ENCODE data around the gene BRD4. TPM values are rescaled to one million over a fixed set of nuclear protein-coding genes. Genes with fewer than 3 reads are reported as not detected.

BRD4 gene
- total RNA-seq, 4 donors from 2014 or later, result 51.0 to 148 (median 77.5) TPM

- no peak for TF ChIP-seq CTCF (IDR thresholded peaks at IDR 0.05)
- TF ChIP-seq POLR2A (IDR thresholded peaks at IDR 0.05), result no peak
- no peak overlapping the region for H3K4me3 ChIP-seq
- H3K9me3 ChIP-seq, result no peaks in the 10 kb centered on the region
- peak overlapping the region; percentile 65 to 87 (median 76) for H3K27ac ChIP-seq
- peaks cover 0 to 63% (median 0%) of the 10 kb centered on the region in 3 donors for H3K36me3 ChIP-seq
- no peaks in the 10 kb centered on the region for H3K27me3 ChIP-seq
- no peak for DNase-seq
- H3K4me1 ChIP-seq, result peaks cover 0 to 57% (median 11%) of the 10 kb centered on the region in 4 donors
These were observed 84.2 kb downstream of the BRD4 start for GRCh38 chr19:15248106-15248505.

- no peaks in the 10 kb centered on the region for H3K9me3 ChIP-seq
- peaks cover 0 to 50% (median 11%) of the 10 kb centered on the region in 4 donors for H3K4me1 ChIP-seq
- peaks cover 0 to 63% (median 0%) of the 10 kb centered on the region in 3 donors for H3K36me3 ChIP-seq
- H3K4me3 ChIP-seq, result no peak overlapping the region
- no peaks in the 10 kb centered on the region for H3K27me3 ChIP-seq
- no peak for DNase-seq
- H3K27ac ChIP-seq, result peak overlapping the region; percentile 31 to 87 (median 60)
- TF ChIP-seq POLR2A (IDR thresholded peaks at IDR 0.05) (no peak), CTCF (IDR thresholded peaks at IDR 0.05) (peak in 1 of 6 experiments; percentile 5)
These were observed 85.0 kb downstream of the BRD4 start for GRCh38 chr19:15247107-15248014.

- no peak overlapping the region for H3K4me3 ChIP-seq
- H3K4me1 ChIP-seq, result peaks cover 0 to 40% (median 11%) of the 10 kb centered on the region in 4 donors
- peaks cover 0 to 69% (median 0%) of the 10 kb centered on the region in 3 donors for H3K36me3 ChIP-seq
These were observed 86.2 kb downstream of the BRD4 start for GRCh38 chr19:15246198-15246481.

GRCh38 chr19:15245370-15246197, 86.8 kb downstream of the BRD4 start:
- TF ChIP-seq CTCF (IDR thresholded peaks at IDR 0.05) (no peak), POLR2A (IDR thresholded peaks at IDR 0.05) (no peak)
- H3K9me3 ChIP-seq, result no peaks in the 10 kb centered on the region
- H3K4me3 ChIP-seq, result no peak overlapping the region
- no peak overlapping the region for H3K27ac ChIP-seq
- peaks cover 0 to 34% (median 11%) of the 10 kb centered on the region in 4 donors for H3K4me1 ChIP-seq
- DNase-seq, result no peak
- H3K36me3 ChIP-seq, result peaks cover 0 to 75% (median 0%) of the 10 kb centered on the region in 3 donors
- H3K27me3 ChIP-seq, result no peaks in the 10 kb centered on the region

More at GRCh38 chr19:15246198-15246481, 86.2 kb downstream of the BRD4 start:
- H3K27me3 ChIP-seq, result no peaks in the 10 kb centered on the region
- no peaks in the 10 kb centered on the region for H3K9me3 ChIP-seq
- H3K27ac ChIP-seq, result no peak overlapping the region
- DNase-seq, result no peak
- TF ChIP-seq POLR2A (IDR thresholded peaks at IDR 0.05) (no peak), CTCF (IDR thresholded peaks at IDR 0.05) (no peak)

- no peaks in the 10 kb centered on the region for H3K27me3 ChIP-seq
- no peak overlapping the region for H3K27ac ChIP-seq
- peaks cover 0 to 26% (median 11%) of the 10 kb centered on the region in 4 donors for H3K4me1 ChIP-seq
- no peak for DNase-seq
- peaks cover 0 to 83% (median 0%) of the 10 kb centered on the region in 3 donors for H3K36me3 ChIP-seq
- no peak overlapping the region for H3K4me3 ChIP-seq
- H3K9me3 ChIP-seq, result no peaks in the 10 kb centered on the region
- TF ChIP-seq POLR2A (IDR thresholded peaks at IDR 0.05), result no peak
- TF ChIP-seq CTCF (IDR thresholded peaks at IDR 0.05), result no peak
These were observed 87.5 kb downstream of the BRD4 start for GRCh38 chr19:15244808-15245207.

Measured in Peyer's patch (tissue), 4 donors.